ENCODE data around the gene NTF3.

NTF3 gene

DNA sequence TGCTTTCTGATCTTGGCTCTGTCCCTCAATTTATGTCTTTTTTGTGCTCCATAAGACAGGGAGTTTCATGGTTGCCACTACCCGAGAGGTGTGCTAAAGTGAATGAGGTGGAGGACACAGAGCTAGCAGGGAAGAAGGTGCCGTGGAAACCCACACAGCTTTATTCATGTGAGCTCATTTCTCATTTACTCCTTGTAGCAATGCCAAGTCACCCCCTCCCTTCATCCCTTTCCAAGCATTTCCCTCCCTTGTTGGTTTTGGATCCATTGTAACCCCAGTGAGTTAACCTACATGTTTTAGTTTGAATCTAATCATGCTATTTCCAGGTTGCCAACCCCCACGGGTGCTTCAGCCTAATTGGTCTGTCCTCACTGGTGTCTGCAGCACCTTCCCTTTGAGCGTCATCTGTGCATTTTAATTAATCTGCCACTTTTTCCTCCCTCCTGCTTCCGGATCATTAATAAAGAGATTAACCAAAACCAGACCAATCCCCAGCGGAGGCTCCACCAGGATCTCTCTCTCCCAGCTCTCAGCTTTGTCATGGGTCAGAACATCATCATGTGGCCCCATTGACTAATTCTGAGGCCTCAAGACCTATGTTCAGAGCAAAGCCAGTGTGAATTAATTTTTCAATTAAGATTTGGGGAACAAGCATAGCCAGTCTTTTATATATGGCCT is 56.2 kb downstream of the NTF3 start:
- DNase-seq (ENCODE audit: low spot score) (no peak), ATAC-seq (ENCODE audit: low read depth) (no peak)
- no peaks in the 10 kb centered on the region for H3K4me1 ChIP-seq (ENCODE audit: insufficient read depth, poor library complexity, severe bottlenecking)
- no peak overlapping the region for H3K27ac ChIP-seq (ENCODE audit: poor library complexity, severe bottlenecking)
- TF ChIP-seq, protein P1, sequence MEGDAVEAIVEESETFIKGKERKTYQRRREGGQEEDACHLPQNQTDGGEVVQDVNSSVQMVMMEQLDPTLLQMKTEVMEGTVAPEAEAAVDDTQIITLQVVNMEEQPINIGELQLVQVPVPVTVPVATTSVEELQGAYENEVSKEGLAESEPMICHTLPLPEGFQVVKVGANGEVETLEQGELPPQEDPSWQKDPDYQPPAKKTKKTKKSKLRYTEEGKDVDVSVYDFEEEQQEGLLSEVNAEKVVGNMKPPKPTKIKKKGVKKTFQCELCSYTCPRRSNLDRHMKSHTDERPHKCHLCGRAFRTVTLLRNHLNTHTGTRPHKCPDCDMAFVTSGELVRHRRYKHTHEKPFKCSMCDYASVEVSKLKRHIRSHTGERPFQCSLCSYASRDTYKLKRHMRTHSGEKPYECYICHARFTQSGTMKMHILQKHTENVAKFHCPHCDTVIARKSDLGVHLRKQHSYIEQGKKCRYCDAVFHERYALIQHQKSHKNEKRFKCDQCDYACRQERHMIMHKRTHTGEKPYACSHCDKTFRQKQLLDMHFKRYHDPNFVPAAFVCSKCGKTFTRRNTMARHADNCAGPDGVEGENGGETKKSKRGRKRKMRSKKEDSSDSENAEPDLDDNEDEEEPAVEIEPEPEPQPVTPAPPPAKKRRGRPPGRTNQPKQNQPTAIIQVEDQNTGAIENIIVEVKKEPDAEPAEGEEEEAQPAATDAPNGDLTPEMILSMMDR (IDR thresholded peaks at IDR 0.05; ENCODE audit: poor library complexity, severe bottlenecking), result no peak
- H3K4me3 ChIP-seq (ENCODE audit: severe bottlenecking), result no peak overlapping the region
- H3K9me3 ChIP-seq (ENCODE audit: severe bottlenecking), result no peaks in the 10 kb centered on the region
- peaks cover 3% of the 10 kb centered on the region for H3K27me3 ChIP-seq (ENCODE audit: insufficient read depth, poor library complexity, severe bottlenecking)
- no peaks in the 10 kb centered on the region for H3K36me3 ChIP-seq (ENCODE audit: low read depth)

- H3K4me1 ChIP-seq (ENCODE audit: insufficient read depth, poor library complexity, severe bottlenecking), result no peaks in the 10 kb centered on the region
- TF ChIP-seq, protein P1 (IDR thresholded peaks at IDR 0.05; ENCODE audit: poor library complexity, severe bottlenecking), result no peak
- H3K27ac ChIP-seq (ENCODE audit: poor library complexity, severe bottlenecking), result no peak overlapping the region
- H3K27me3 ChIP-seq (ENCODE audit: insufficient read depth, poor library complexity, severe bottlenecking), result peaks cover 3% of the 10 kb centered on the region
- DNase-seq (ENCODE audit: low spot score), result no peak
- ATAC-seq (ENCODE audit: low read depth), result no peak
- H3K36me3 ChIP-seq (ENCODE audit: low read depth), result no peaks in the 10 kb centered on the region
- H3K9me3 ChIP-seq (ENCODE audit: severe bottlenecking), result no peaks in the 10 kb centered on the region
- H3K4me3 ChIP-seq (ENCODE audit: severe bottlenecking), result no peak overlapping the region
Measured at GRCh38 chr12:5488626-5488955, 56.7 kb downstream of the NTF3 start.

GRCh38 chr12:5489017-5489416 is 57.1 kb downstream of the NTF3 start:
- H3K27ac ChIP-seq (ENCODE audit: poor library complexity, severe bottlenecking), result no peak overlapping the region
- H3K36me3 ChIP-seq (ENCODE audit: low read depth), result no peaks in the 10 kb centered on the region
- ATAC-seq (ENCODE audit: low read depth), result no peak
- H3K4me1 ChIP-seq (ENCODE audit: insufficient read depth, poor library complexity, severe bottlenecking), result no peaks in the 10 kb centered on the region
- H3K4me3 ChIP-seq (ENCODE audit: severe bottlenecking), result no peak overlapping the region
- TF ChIP-seq, protein P1 (IDR thresholded peaks at IDR 0.05; ENCODE audit: poor library complexity, severe bottlenecking), result no peak
- DNase-seq (ENCODE audit: low spot score), result no peak
- H3K9me3 ChIP-seq (ENCODE audit: severe bottlenecking), result no peaks in the 10 kb centered on the region
- H3K27me3 ChIP-seq (ENCODE audit: insufficient read depth, poor library complexity, severe bottlenecking), result peaks cover 3% of the 10 kb centered on the region

DNA sequence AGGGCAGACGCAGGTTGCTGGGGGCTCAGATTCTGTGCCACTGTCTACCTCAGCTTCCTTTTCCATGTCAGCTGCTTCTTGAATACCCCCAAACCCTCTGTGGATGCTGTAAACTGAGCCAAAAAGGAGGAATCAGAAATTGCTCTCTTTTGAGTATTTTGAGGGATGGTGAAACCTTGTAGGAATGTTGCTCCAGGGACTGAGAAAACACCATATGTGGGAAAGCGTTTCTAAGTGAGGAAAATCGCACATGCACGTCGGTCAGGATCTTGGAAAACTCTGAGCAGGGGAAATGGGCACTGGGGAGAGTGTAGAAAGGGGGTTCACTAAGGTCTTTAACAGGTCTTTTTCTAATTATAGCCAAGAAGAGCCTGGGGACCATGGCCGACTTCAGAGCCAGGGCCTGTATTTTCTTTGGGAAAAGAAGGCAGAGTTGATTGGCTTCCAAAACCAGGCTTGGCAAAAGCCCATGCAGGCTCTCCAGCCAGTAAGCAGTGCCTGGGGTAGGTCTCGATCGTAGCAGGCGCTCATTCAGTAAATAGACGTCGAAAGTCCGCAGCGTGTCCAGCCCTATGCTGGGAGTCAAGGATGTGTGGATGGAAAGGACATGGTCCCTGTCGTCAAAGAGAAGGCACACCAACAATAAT is 58.0 kb downstream of the NTF3 start:
- ATAC-seq (ENCODE audit: low read depth), result no peak
- Histone ChIP-seq H3K4me1 (ENCODE audit: insufficient read depth, poor library complexity, severe bottlenecking) (no peaks in the 10 kb centered on the region), H3K27ac (ENCODE audit: poor library complexity, severe bottlenecking) (no peak overlapping the region), H3K4me3 (ENCODE audit: severe bottlenecking) (no peak overlapping the region), H3K36me3 (ENCODE audit: low read depth) (no peaks in the 10 kb centered on the region), H3K9me3 (ENCODE audit: severe bottlenecking) (no peaks in the 10 kb centered on the region), H3K27me3 (ENCODE audit: insufficient read depth, poor library complexity, severe bottlenecking) (peaks cover 3% of the 10 kb centered on the region)
- no peak for DNase-seq (ENCODE audit: low spot score)
- TF ChIP-seq, protein P1 (IDR thresholded peaks at IDR 0.05; ENCODE audit: poor library complexity, severe bottlenecking), result no peak

GRCh38 chr12:5492562-5492961 is 60.7 kb downstream of the NTF3 start:
- no peaks in the 10 kb centered on the region for H3K36me3 ChIP-seq (ENCODE audit: low read depth)
- ATAC-seq (ENCODE audit: low read depth) (no peak), DNase-seq (ENCODE audit: low spot score) (no peak)
- H3K4me3 ChIP-seq (ENCODE audit: severe bottlenecking), result no peak overlapping the region
- H3K4me1 ChIP-seq (ENCODE audit: insufficient read depth, poor library complexity, severe bottlenecking), result no peaks in the 10 kb centered on the region
- H3K27me3 ChIP-seq (ENCODE audit: insufficient read depth, poor library complexity, severe bottlenecking), result no peaks in the 10 kb centered on the region
- no peaks in the 10 kb centered on the region for H3K9me3 ChIP-seq (ENCODE audit: severe bottlenecking)
- no peak overlapping the region for H3K27ac ChIP-seq (ENCODE audit: poor library complexity, severe bottlenecking)
- TF ChIP-seq, protein P1 (IDR thresholded peaks at IDR 0.05; ENCODE audit: poor library complexity, severe bottlenecking), result no peak

All from RWPE2 (cell line).